OCI-LY3 (cell line): ENCODE data around the gene GUCA2B.

Experiments used
- H2AFZ ChIP-seq: fragments of 200-600, 300-600 bp; shearing (Covaris generic); 2 replicates; pipeline ENCODE4 v1.6.0; 2014; ENCODE audit warnings: antibody characterized with exemption, low read depth, low read length
- H3K27ac ChIP-seq: fragments of 200-600, 300-600 bp; sonication (generic); 2 replicates; pipeline ENCODE4 v1.5.1; 2014; ENCODE audit warnings: mild to moderate bottlenecking, low read length, moderate library complexity, mixed read lengths
- H3K27me3 ChIP-seq: fragments of 200-600, 300-600 bp; sonication (generic); 2 replicates; pipeline ENCODE4 v1.6.1; 2014; ENCODE audit warnings: low read depth, low read length, mixed read lengths
- H3K36me3 ChIP-seq: fragments of 200-600, 300-600 bp; sonication (generic); replicated peaks from 2 replicates; pipeline ENCODE3; 2014; ENCODE audit warnings: low read depth, low read length, mixed read lengths
- H3K4me1 ChIP-seq: fragments of 300-600, 200-600 bp; sonication (generic); 2 replicates; pipeline ENCODE4 v1.6.1; 2014; ENCODE audit warnings: low read length, mixed read lengths
- H3K4me2 ChIP-seq: fragments of 200-600, 300-600 bp; sonication (generic); 2 replicates; pipeline ENCODE4 v1.6.1; 2014; ENCODE audit warnings: low read length, mixed read lengths
- H3K4me3 ChIP-seq: fragments of 300-600, 200-600 bp; sonication (generic); 2 replicates; pipeline ENCODE4 v1.5.1; 2014; ENCODE audit warnings: antibody characterized with exemption, mild to moderate bottlenecking, low read length, moderate library complexity
- H3K79me2 ChIP-seq: fragments of 300-600, 200-600 bp; shearing (Covaris generic); 2 replicates; pipeline ENCODE4 v1.6.1; 2014; ENCODE audit warnings: mild to moderate bottlenecking, low read length, mixed read lengths
- H3K9ac ChIP-seq: fragments of 300-600, 200-600 bp; shearing (Covaris generic); 2 replicates; pipeline ENCODE4 v1.6.0; 2014; ENCODE audit warnings: mild to moderate bottlenecking, low read length, moderate library complexity
- H3K9me3 ChIP-seq: fragments of 200-600, 300-600 bp; shearing (Covaris generic); 2 replicates; pipeline ENCODE4 v1.6.1; 2014; ENCODE audit warnings: low read length, mixed read lengths; ENCODE audit not compliant: insufficient read depth
- H4K20me1 ChIP-seq: fragments of 200-600, 300-600 bp; sonication (generic); 2 replicates; pipeline ENCODE4 v1.6.1; 2016; ENCODE audit warnings: low read length, mixed read lengths; ENCODE audit not compliant: insufficient read depth
- EZH2phosphoT487 ChIP-seq: fragments of 200-600 bp; shearing (Covaris generic); IDR thresholded peaks from 2 replicates; pipeline ENCODE4 v1.6.1; 2018; ENCODE audit warnings: antibody characterized with exemption, mixed run types, low read depth
- TF ChIP-seq, protein P1 (sequence below): fragments of 200-600, 300-600 bp; sonication (generic); IDR thresholded peaks from 2 replicates; pipeline ENCODE4 v1.5.1; 2014; ENCODE audit warnings: antibody characterized with exemption, low read length, low read depth

The GUCA2B gene

GRCh38 chr1:42148166-42148565 is 5.0 kb upstream of the GUCA2B start:
- TF ChIP-seq, protein P1, sequence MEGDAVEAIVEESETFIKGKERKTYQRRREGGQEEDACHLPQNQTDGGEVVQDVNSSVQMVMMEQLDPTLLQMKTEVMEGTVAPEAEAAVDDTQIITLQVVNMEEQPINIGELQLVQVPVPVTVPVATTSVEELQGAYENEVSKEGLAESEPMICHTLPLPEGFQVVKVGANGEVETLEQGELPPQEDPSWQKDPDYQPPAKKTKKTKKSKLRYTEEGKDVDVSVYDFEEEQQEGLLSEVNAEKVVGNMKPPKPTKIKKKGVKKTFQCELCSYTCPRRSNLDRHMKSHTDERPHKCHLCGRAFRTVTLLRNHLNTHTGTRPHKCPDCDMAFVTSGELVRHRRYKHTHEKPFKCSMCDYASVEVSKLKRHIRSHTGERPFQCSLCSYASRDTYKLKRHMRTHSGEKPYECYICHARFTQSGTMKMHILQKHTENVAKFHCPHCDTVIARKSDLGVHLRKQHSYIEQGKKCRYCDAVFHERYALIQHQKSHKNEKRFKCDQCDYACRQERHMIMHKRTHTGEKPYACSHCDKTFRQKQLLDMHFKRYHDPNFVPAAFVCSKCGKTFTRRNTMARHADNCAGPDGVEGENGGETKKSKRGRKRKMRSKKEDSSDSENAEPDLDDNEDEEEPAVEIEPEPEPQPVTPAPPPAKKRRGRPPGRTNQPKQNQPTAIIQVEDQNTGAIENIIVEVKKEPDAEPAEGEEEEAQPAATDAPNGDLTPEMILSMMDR = no peak

GRCh38 chr1:42150651-42151050 is 2.6 kb upstream of the GUCA2B start:
- H3K27ac ChIP-seq = no peak overlapping the region
- H3K9ac ChIP-seq = no peak overlapping the region
- no peak overlapping the region for H3K4me2 ChIP-seq
- no peak for TF ChIP-seq EZH2phosphoT487
- TF ChIP-seq, protein P1 = no peak
- H3K9me3 ChIP-seq = no peaks in the 10 kb centered on the region
- H4K20me1 ChIP-seq = no peaks in the 10 kb centered on the region
- no peak overlapping the region for H2AFZ ChIP-seq
- no peaks in the 10 kb centered on the region for H3K79me2 ChIP-seq
- no peaks in the 10 kb centered on the region for H3K27me3 ChIP-seq
- no peaks in the 10 kb centered on the region for H3K36me3 ChIP-seq
- H3K4me3 ChIP-seq = no peak overlapping the region
- H3K4me1 ChIP-seq = peaks cover 11% of the 10 kb centered on the region

More at GRCh38 chr1:42148166-42148565, 5.0 kb upstream of the GUCA2B start:
- no peaks in the 10 kb centered on the region for H3K9me3 ChIP-seq
- no peaks in the 10 kb centered on the region for H3K36me3 ChIP-seq
- H3K27me3 ChIP-seq = no peaks in the 10 kb centered on the region
- H3K79me2 ChIP-seq = no peaks in the 10 kb centered on the region
- H2AFZ ChIP-seq = no peak overlapping the region
- no peak overlapping the region for H3K9ac ChIP-seq
- H3K4me3 ChIP-seq = no peak overlapping the region
- no peak overlapping the region for H3K27ac ChIP-seq
- H3K4me2 ChIP-seq = no peak overlapping the region
- H4K20me1 ChIP-seq = no peaks in the 10 kb centered on the region
- peaks cover 31% of the 10 kb centered on the region for H3K4me1 ChIP-seq

DNA sequence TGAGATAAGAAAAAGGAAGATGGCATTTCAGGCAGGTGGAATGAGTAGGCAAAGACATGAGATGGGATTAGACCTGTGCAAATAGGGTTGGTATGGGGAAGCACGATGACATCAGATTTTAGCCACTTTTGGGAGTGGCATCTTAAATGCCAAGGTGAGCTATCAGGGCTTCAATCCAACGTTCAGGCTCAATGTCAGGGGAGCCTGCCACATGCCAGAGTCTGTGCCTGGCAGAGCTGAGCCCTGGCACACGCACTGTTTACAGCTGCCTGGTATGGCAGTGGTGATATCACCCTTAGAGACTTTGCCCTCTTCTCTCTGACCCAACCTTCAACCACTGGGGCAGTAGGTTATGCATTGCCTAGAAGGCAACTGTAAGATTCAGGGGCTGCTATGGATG is 1.1 kb upstream of the GUCA2B start:
- Histone ChIP-seq H3K4me2 (no peak overlapping the region), H3K79me2 (no peaks in the 10 kb centered on the region), H3K4me1 (peaks cover 2% of the 10 kb centered on the region; the same call in 1 of the 2 replicates), H3K27ac (no peak overlapping the region), H3K9me3 (no peaks in the 10 kb centered on the region), H3K27me3 (no peaks in the 10 kb centered on the region), H3K36me3 (no peaks in the 10 kb centered on the region), H4K20me1 (no peaks in the 10 kb centered on the region), H3K9ac (no peak overlapping the region), H2AFZ (no peak overlapping the region), H3K4me3 (no peak overlapping the region)
- no peak for TF ChIP-seq EZH2phosphoT487
- TF ChIP-seq, protein P1 = no peak

DNA sequence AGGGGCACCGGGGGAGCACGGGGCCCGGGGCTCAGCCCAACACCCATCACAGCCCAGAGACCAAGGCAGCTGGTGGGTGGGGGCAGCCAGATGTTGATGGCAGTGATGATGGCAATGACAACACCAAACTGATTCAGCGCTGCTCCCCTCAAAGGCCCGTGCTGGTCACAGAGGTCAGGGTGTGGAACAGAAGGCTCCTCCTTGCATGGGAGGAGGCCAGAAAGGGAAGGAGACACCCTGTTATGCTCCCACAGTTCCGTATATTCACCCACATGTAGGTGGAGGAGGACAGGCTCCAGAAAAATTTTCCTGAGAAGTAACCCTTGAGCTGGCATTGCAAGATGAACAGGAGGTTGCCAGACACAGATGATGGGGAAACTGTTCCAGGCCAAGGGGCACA is 414 bp downstream of the GUCA2B start:
- no peak overlapping the region for H3K9ac ChIP-seq
- no peaks in the 10 kb centered on the region for H3K36me3 ChIP-seq
- H3K4me3 ChIP-seq = no peak overlapping the region
- no peaks in the 10 kb centered on the region for H3K27me3 ChIP-seq
- H3K27ac ChIP-seq = no peak overlapping the region
- H3K79me2 ChIP-seq = no peaks in the 10 kb centered on the region
- H3K9me3 ChIP-seq = no peaks in the 10 kb centered on the region
- H4K20me1 ChIP-seq = no peaks in the 10 kb centered on the region
- H3K4me2 ChIP-seq = no peak overlapping the region
- H2AFZ ChIP-seq = no peak overlapping the region
- H3K4me1 ChIP-seq = peaks cover 9% of the 10 kb centered on the region; the same call in 1 of the 2 replicates
- TF ChIP-seq, protein P1 = no peak
- no peak for TF ChIP-seq EZH2phosphoT487
